Measurements from ENCODE around the gene TAX1BP3. TPM values are rescaled to one million over a fixed set of nuclear protein-coding genes. Genes with fewer than 3 reads are reported as not detected.

The TAX1BP3 gene
- total and polyA plus RNA-seq, 2 of the 13 experiments (the other 11 are each of a cell fraction or from before 2014, with no cell fraction given): 16.7 to 45.1 TPM

GRCh38 chr17:3690094-3690715, 21.8 kb upstream of the TAX1BP3 start (continued):
- TF ChIP-seq ZXDC (CRISPR knock-in tag; IDR thresholded peaks at IDR 0.05) (no peak), ZNF75D (CRISPR knock-in tag; IDR thresholded peaks at IDR 0.05; ENCODE audit: borderline replicate concordance) (no peak)

- TF ChIP-seq ZNF296 (CRISPR knock-in tag; conservative IDR thresholded peaks at IDR 0.05) (no peak), MNT (IDR thresholded peaks at IDR 0.05) (peak; percentile 54)
- ChIA-PET CTCF (ENCODE audit: low intra/inter-chr PET ratio, low total read pairs) (no interaction called here), POLR2A (no interaction called here)
- H3K4me2 ChIP-seq (ENCODE audit: low read depth, low read length): no peak overlapping the region
- in situ Hi-C loops (cut with HindIII; ENCODE audit: extremely low pct_ligation_motif_present, low pct_unique_long_range_greater_than_20kb) (no loop called here), intact Hi-C loops (cut with micrococcal nuclease; ENCODE audit: unreplicated experiment) (no loop called here)
- ATAC-seq: 0 out of 3 replicates have a peak, but pooled peaks have one; percentile 15
- H3K79me2 ChIP-seq (ENCODE audit: insufficient read depth, low read length): no peaks in the 10 kb centered on the region
- no peaks in the 10 kb centered on the region for H4K20me1 ChIP-seq (ENCODE audit: insufficient read depth, low read length)
- H3K36me3 ChIP-seq (replicated peaks in 1 of 2; ENCODE audit: control insufficient read depth in 1 of 2, insufficient read depth in 2 of 2, low read length in 2 of 2): no peaks in the 10 kb centered on the region
- 86% methylated on average over 35 of the region's 44 CpGs for WGBS (ENCODE audit: low lambda C conversion rate)
- no peak overlapping the region for H3K4me3 ChIP-seq (replicated peaks in 1 of 3; ENCODE audit: insufficient read depth in 1 of 3, low read depth in 2 of 3, low read length in 3 of 3)
- BruUV-seq (replicated peaks): no TSS peak
- H3K9ac ChIP-seq (ENCODE audit: insufficient read depth, low read depth, low read length): no peak overlapping the region
- H3K27ac ChIP-seq (ENCODE audit: extremely low read length, insufficient read depth, low read length): no peak overlapping the region
- no peak overlapping the region for H2AFZ ChIP-seq (ENCODE audit: low read length)
- no peak for DNase-seq (ENCODE audit: low spot score)
- peaks cover 2% of the 10 kb centered on the region for H3K4me1 ChIP-seq (ENCODE audit: insufficient read depth, low read length)
- H3K9me3 ChIP-seq (ENCODE audit: low read length): no peaks in the 10 kb centered on the region
- H3K27me3 ChIP-seq (ENCODE audit: control insufficient read depth in 1 of 2, insufficient read depth in 2 of 2, low read length in 2 of 2): peaks cover 1 to 2% of the 10 kb centered on the region in 2 experiments; a peak in 3 of 5 replicates
- FAIRE-seq: no peak
Observed at GRCh38 chr17:3689262-3690093, 21.1 kb upstream of the TAX1BP3 start.
